Uterus (tissue), 2 donors: ENCODE data around the gene TYROBP.

Experiments
- CTCF ChIP-seq, 4 experiments: fragments of 200-600 bp in 2 of 4; fragments of 450-650 bp in 2 of 4; sonication (generic) in 2 of 4; IDR thresholded peaks; one replicate each; pipeline ENCODE4 v1.5.1; 2016 to 2019; ENCODE audit warnings: antibody characterized with exemption in 4 of 4, mild to moderate bottlenecking in 2 of 4, moderate library complexity in 1 of 4
- POLR2A ChIP-seq, 2 donors: fragments of 450-650 bp; IDR thresholded peaks; one replicate each; pipeline ENCODE4 v1.6.1; 2016; ENCODE audit warnings: antibody characterized with exemption in 2 of 2, mild to moderate bottlenecking in 1 of 2, moderate library complexity in 1 of 2

GRCh38 chr19:35940078-35940775 lies 32.1 kb upstream of the TYROBP start:
- no peak for TF ChIP-seq CTCF (IDR thresholded peaks at IDR 0.05)
- no peak for TF ChIP-seq POLR2A (IDR thresholded peaks at IDR 0.05)
